Activated T-helper 17 cell treated with anti-CD3 and anti-CD28 coated beads, Interleukin-2, amount 50 U/mL, for 72 hours (primary cell): ENCODE data around the gene TMEM271. TPM values are rescaled to one million over a fixed set of nuclear protein-coding genes. Genes with fewer than 3 reads are reported as not detected.

Source experiments
- ATAC-seq: fragments of 150-1000 bp; cut with Tn5 transposase; replicated peaks from 2 replicates; pipeline ENCODE4 v1.10.0; 2021; ENCODE audit warnings: mild to moderate bottlenecking, moderate library complexity
- H3K27ac Mint-ChIP-seq: one replicate; pipeline ENCODE4 v1.8.0; 2022; ENCODE audit warnings: mixed read lengths
- H3K27me3 Mint-ChIP-seq: one replicate; pipeline ENCODE4 v1.8.0; 2022; ENCODE audit warnings: mixed read lengths
- H3K36me3 Mint-ChIP-seq: one replicate; pipeline ENCODE4 v1.8.0; 2022; ENCODE audit warnings: low read depth, mild to moderate bottlenecking, mixed read lengths
- H3K4me1 Mint-ChIP-seq: one replicate; pipeline ENCODE4 v1.8.0; 2022; ENCODE audit warnings: mixed read lengths
- H3K4me3 Mint-ChIP-seq: one replicate; pipeline ENCODE4 v1.8.0; 2022; ENCODE audit warnings: mild to moderate bottlenecking, mixed read lengths
- H3K9me3 Mint-ChIP-seq: one replicate; pipeline ENCODE4 v1.8.0; 2022; ENCODE audit warnings: mixed read lengths
- total RNA-seq, 2 donors: library from RNA; stranded (reverse); gene quantifications; one replicate each; pipeline ENCODE4 v1.2.3, GENCODE V29; 2022

Gene TMEM271
- total RNA-seq, 2 donors from 2014 or later: not detected

GRCh38 chr4:544386-545105, 31.5 kb downstream of the TMEM271 start:
- ATAC-seq: no peak
- Mint-ChIP-seq H3K4me3 (no peak overlapping the region), H3K27ac (no peak overlapping the region), H3K9me3 (peaks cover 16% of the 10 kb centered on the region), H3K27me3 (peaks cover 9% of the 10 kb centered on the region), H3K36me3 (no peaks in the 10 kb centered on the region), H3K4me1 (no peaks in the 10 kb centered on the region)

GRCh38 chr4:541271-541670, 34.8 kb downstream of the TMEM271 start:
- Mint-ChIP-seq H3K9me3 (peaks cover 7% of the 10 kb centered on the region), H3K4me3 (no peak overlapping the region), H3K27me3 (no peaks in the 10 kb centered on the region), H3K27ac (no peak overlapping the region), H3K36me3 (peaks cover 13% of the 10 kb centered on the region), H3K4me1 (no peaks in the 10 kb centered on the region)
- no peak for ATAC-seq

GRCh38 chr4:538542-539142, 37.5 kb downstream of the TMEM271 start:
- H3K27me3 Mint-ChIP-seq: no peaks in the 10 kb centered on the region
- no peak overlapping the region for H3K27ac Mint-ChIP-seq
- H3K36me3 Mint-ChIP-seq: peaks cover 36% of the 10 kb centered on the region
- no peak overlapping the region for H3K4me3 Mint-ChIP-seq
- ATAC-seq: no peak
- H3K4me1 Mint-ChIP-seq: no peaks in the 10 kb centered on the region
- H3K9me3 Mint-ChIP-seq: peaks cover 2% of the 10 kb centered on the region

- H3K27me3 Mint-ChIP-seq: no peaks in the 10 kb centered on the region
- no peak for ATAC-seq
- H3K4me3 Mint-ChIP-seq: no peak overlapping the region
- H3K36me3 Mint-ChIP-seq: peaks cover 41% of the 10 kb centered on the region
- peaks cover 2% of the 10 kb centered on the region for H3K9me3 Mint-ChIP-seq
- no peak overlapping the region for H3K27ac Mint-ChIP-seq
- peaks cover under 1% of the 10 kb centered on the region for H3K4me1 Mint-ChIP-seq
Measured at GRCh38 chr4:537436-538264, 38.4 kb downstream of the TMEM271 start.

GRCh38 chr4:536351-536972, 39.6 kb downstream of the TMEM271 start:
- H3K4me1 Mint-ChIP-seq: peaks cover 5% of the 10 kb centered on the region
- peaks cover 7% of the 10 kb centered on the region for H3K9me3 Mint-ChIP-seq
- no peak for ATAC-seq
- H3K4me3 Mint-ChIP-seq: no peak overlapping the region
- no peaks in the 10 kb centered on the region for H3K27me3 Mint-ChIP-seq
- H3K36me3 Mint-ChIP-seq: peaks cover 53% of the 10 kb centered on the region
- no peak overlapping the region for H3K27ac Mint-ChIP-seq

GRCh38 chr4:535924-536281, 40.2 kb downstream of the TMEM271 start:
- H3K9me3 Mint-ChIP-seq: peaks cover 7% of the 10 kb centered on the region
- peaks cover 58% of the 10 kb centered on the region for H3K36me3 Mint-ChIP-seq
- no peak for ATAC-seq
- H3K27ac Mint-ChIP-seq: no peak overlapping the region
- no peaks in the 10 kb centered on the region for H3K27me3 Mint-ChIP-seq
- H3K4me3 Mint-ChIP-seq: no peak overlapping the region
- peaks cover 5% of the 10 kb centered on the region for H3K4me1 Mint-ChIP-seq

- no peak overlapping the region for H3K27ac Mint-ChIP-seq
- ATAC-seq: no peak
- H3K4me3 Mint-ChIP-seq: no peak overlapping the region
- H3K9me3 Mint-ChIP-seq: peaks cover 7% of the 10 kb centered on the region
- H3K4me1 Mint-ChIP-seq: peaks cover 5% of the 10 kb centered on the region
- H3K27me3 Mint-ChIP-seq: no peaks in the 10 kb centered on the region
- peaks cover 64% of the 10 kb centered on the region for H3K36me3 Mint-ChIP-seq
Measured at GRCh38 chr4:535181-535923, 40.7 kb downstream of the TMEM271 start.

- H3K27ac Mint-ChIP-seq: no peak overlapping the region
- peaks cover 71% of the 10 kb centered on the region for H3K36me3 Mint-ChIP-seq
- no peak overlapping the region for H3K4me3 Mint-ChIP-seq
- peaks cover 5% of the 10 kb centered on the region for H3K4me1 Mint-ChIP-seq
- ATAC-seq: no peak
- H3K9me3 Mint-ChIP-seq: peaks cover 7% of the 10 kb centered on the region
- H3K27me3 Mint-ChIP-seq: no peaks in the 10 kb centered on the region
Measured at GRCh38 chr4:534576-535151, 41.4 kb downstream of the TMEM271 start.

GRCh38 chr4:534101-534575, 42.0 kb downstream of the TMEM271 start:
- ATAC-seq: no peak
- peaks cover 7% of the 10 kb centered on the region for H3K9me3 Mint-ChIP-seq
- no peak overlapping the region for H3K27ac Mint-ChIP-seq
- H3K4me1 Mint-ChIP-seq: peaks cover 5% of the 10 kb centered on the region
- no peaks in the 10 kb centered on the region for H3K27me3 Mint-ChIP-seq
- H3K4me3 Mint-ChIP-seq: no peak overlapping the region
- H3K36me3 Mint-ChIP-seq: peaks cover 74% of the 10 kb centered on the region

GRCh38 chr4:533318-534100, 42.6 kb downstream of the TMEM271 start:
- H3K36me3 Mint-ChIP-seq: peaks cover 81% of the 10 kb centered on the region
- peaks cover 7% of the 10 kb centered on the region for H3K9me3 Mint-ChIP-seq
- no peak overlapping the region for H3K4me3 Mint-ChIP-seq
- no peak for ATAC-seq
- no peak overlapping the region for H3K27ac Mint-ChIP-seq
- H3K27me3 Mint-ChIP-seq: no peaks in the 10 kb centered on the region
- H3K4me1 Mint-ChIP-seq: peaks cover 5% of the 10 kb centered on the region

- ATAC-seq: peak; percentile 39
- Mint-ChIP-seq H3K4me3 (no peak overlapping the region), H3K27ac (peak overlapping the region; percentile 14), H3K9me3 (peaks cover 7% of the 10 kb centered on the region), H3K36me3 (peaks cover 88% of the 10 kb centered on the region), H3K27me3 (no peaks in the 10 kb centered on the region), H3K4me1 (peaks cover 5% of the 10 kb centered on the region)
Measured at GRCh38 chr4:532588-533317, 43.3 kb downstream of the TMEM271 start.

- H3K27ac Mint-ChIP-seq: peak overlapping the region; percentile 14
- peaks cover 90% of the 10 kb centered on the region for H3K36me3 Mint-ChIP-seq
- peaks cover 7% of the 10 kb centered on the region for H3K9me3 Mint-ChIP-seq
- H3K4me1 Mint-ChIP-seq: peaks cover 5% of the 10 kb centered on the region
- H3K27me3 Mint-ChIP-seq: no peaks in the 10 kb centered on the region
- no peak overlapping the region for H3K4me3 Mint-ChIP-seq
- no peak for ATAC-seq
Measured at GRCh38 chr4:531721-532565, 44.2 kb downstream of the TMEM271 start.
